ENCODE data around the gene ZBTB45.
"Not testable (repeated sequence)": the region's sequence is repeated elsewhere in the genome, so short reads cannot be mapped to it uniquely, and the experiment has no call there.

The ZBTB45 gene

DNA sequence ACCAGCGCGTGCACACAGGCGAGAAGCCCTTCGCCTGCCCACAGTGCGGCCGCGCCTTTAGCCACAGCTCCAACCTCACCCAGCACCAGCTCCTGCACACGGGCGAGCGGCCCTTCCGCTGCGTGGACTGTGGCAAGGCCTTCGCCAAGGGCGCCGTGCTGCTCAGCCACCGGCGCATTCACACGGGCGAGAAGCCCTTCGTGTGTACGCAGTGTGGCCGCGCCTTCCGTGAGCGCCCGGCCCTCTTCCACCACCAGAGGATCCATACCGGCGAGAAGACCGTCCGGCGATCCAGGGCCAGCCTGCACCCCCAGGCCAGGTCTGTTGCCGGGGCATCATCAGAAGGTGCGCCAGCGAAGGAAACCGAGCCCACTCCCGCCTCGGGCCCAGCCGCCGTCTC is 47.9 kb downstream of the ZBTB45 start:
- ATAC-seq = no peak
- Mint-ChIP-seq H3K36me3 (ENCODE audit: low read depth) (peaks cover 18% of the 10 kb centered on the region), H3K27me3 (no peaks in the 10 kb centered on the region), H3K4me1 (peaks cover 41% of the 10 kb centered on the region), H3K4me3 (no peak overlapping the region), H3K9me3 (no peaks in the 10 kb centered on the region), H3K27ac (no peak overlapping the region)
- DNase-seq = no peak

DNA sequence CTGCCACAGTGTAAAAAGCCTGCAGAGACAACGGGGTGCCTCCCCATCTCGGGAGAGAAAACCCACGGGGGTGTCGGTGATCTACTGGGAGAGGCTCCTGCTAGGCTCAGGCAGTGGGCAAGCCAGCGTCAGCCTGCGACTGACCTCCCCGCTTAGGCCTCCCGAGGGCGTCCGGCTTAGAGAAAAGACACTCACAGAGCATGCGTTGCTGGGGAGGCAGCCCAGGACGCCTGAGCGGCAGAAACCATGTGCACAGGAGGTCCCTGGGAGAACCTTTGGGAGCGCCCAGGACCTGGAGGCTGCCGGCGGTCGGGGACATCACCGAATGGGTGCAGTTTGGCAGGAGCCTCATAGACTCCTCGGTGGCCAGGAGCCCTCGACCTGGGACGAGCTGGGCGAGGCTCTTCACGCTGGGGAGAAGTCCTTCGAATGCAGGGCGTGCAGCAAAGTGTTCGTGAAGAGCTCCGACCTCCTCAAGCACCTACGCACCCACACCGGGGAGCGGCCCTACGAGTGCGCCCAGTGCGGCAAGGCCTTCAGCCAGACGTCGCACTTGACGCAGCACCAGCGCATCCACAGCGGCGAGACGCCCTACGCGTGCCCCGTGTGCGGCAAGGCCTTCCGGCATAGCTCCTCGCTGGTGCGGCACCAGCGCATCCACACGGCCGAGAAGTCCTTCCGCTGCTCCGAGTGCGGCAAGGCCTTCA is 48.6 kb downstream of the ZBTB45 start:
- not testable (repeated sequence) for H3K27ac Mint-ChIP-seq, H3K9me3 Mint-ChIP-seq, H3K4me3 Mint-ChIP-seq, DNase-seq, ATAC-seq, H3K27me3 Mint-ChIP-seq
- Mint-ChIP-seq H3K4me1 (peaks cover 40% of the 10 kb centered on the region), H3K36me3 (ENCODE audit: low read depth) (peaks cover 18% of the 10 kb centered on the region)

GRCh38 chr19:58469241-58470013 is 50.2 kb downstream of the ZBTB45 start:
- Mint-ChIP-seq H3K9me3 (no peaks in the 10 kb centered on the region), H3K27ac (peak overlapping the region; percentile 78), H3K36me3 (ENCODE audit: low read depth) (peaks cover 18% of the 10 kb centered on the region), H3K27me3 (peaks cover 2% of the 10 kb centered on the region), H3K4me1 (peaks cover 27% of the 10 kb centered on the region), H3K4me3 (peak overlapping the region; percentile 89)
- ATAC-seq (no peak), DNase-seq (no peak)

GRCh38 chr19:58468216-58468839 is 51.3 kb downstream of the ZBTB45 start:
- DNase-seq = no peak

DNA sequence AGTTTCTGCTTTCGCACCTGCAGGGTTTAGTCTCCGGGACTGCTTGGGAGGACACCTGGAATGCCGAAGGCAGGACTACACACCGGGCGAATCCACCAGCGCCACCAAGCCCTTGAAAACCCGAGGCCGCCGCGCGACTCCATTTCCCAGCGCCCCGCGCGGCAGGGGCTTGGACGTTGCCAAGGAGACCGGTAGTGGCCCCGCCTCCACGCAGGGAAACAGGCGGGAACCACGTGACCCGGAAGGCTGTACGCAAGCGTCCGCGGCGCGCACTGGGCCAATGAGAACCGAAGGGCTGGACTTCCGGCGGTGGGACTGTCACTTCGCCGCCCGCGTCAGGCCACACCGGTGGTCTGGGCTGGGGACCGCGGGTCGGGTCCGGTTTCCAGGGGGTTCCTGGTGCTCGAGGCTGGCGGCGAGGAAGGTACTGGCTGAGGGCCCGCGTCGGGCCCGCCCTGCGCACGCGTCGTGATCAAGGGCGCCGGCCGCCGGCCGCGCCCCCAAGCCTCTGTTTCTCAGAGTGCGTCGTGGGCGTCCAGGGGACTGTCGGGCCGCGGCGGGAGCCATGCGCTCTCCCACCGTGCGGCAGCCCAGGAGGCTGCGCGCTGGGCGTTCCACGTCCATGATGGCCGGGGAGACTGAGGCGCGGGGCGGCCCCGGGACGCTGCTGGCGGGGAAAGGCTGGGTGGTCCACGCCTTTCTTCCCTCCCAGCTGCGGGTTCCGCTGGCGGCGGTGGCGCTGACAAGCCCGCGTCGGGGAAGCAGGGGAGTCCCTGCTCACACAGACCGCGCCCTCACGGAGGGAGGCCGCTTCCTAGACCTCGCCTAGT is 52.6 kb downstream of the ZBTB45 start, which contains the start of gene ZNF324:
Gene ZNF324 (plus strand): TSS at position 321 of the 830 bp plus-strand sequence. CDS start 2,106 bp downstream, outside the sequence.
- DNase-seq = peak; percentile 99
- H3K4me1 Mint-ChIP-seq = peaks cover 21% of the 10 kb centered on the region
- ATAC-seq = peak; percentile 89

More at GRCh38 chr19:58468216-58468839, 51.3 kb downstream of the ZBTB45 start:
- H3K27ac Mint-ChIP-seq = peak overlapping the region; percentile 78
- ATAC-seq = no peak
- H3K4me3 Mint-ChIP-seq = peak overlapping the region; percentile 89
- H3K4me1 Mint-ChIP-seq = peaks cover 21% of the 10 kb centered on the region
- peaks cover 2% of the 10 kb centered on the region for H3K27me3 Mint-ChIP-seq
- H3K9me3 Mint-ChIP-seq = no peaks in the 10 kb centered on the region
- H3K36me3 Mint-ChIP-seq (ENCODE audit: low read depth) = peaks cover 18% of the 10 kb centered on the region

DNA sequence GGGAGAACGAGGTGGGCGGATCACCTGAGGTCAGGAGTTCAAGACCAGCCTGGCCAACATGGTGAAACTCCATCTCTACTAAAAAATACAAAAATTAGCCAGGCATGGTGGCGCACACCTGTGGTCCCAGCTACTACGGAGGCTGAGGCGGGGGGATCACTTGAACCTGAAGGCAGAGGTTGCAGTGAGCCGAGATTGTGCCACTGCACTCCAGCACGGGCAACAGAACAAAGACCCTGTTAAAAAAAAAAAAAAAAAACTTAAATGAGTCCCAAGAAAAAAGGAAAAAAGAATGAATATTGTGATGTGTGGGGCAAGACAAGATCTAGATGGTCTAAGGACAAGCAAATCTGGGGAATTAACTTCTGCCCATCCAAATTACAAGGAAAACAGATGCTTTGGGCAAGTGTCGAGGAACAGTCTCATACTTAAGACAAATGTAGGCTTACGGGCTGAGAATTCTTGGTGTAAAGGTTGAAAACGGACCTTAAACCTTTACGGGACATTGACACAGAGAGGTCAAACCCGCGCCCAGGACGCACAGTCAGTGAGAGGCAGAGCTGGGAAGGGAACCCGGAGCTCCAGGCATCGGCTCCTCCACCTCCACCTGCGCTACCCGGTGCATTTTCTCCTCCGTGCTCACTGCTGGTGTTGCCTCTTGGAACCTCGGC is 53.4 kb downstream of the ZBTB45 start:
- Mint-ChIP-seq H3K27ac (no peak overlapping the region), H3K36me3 (ENCODE audit: low read depth) (peaks cover 13% of the 10 kb centered on the region), H3K9me3 (no peaks in the 10 kb centered on the region), H3K27me3 (peaks cover 2% of the 10 kb centered on the region), H3K4me1 (peaks cover 21% of the 10 kb centered on the region), H3K4me3 (peak overlapping the region; percentile 89)
- DNase-seq (no peak), ATAC-seq (no peak)

More for the DNA sequence above, 52.6 kb downstream of the ZBTB45 start, which contains the start of gene ZNF324:
- Mint-ChIP-seq H3K36me3 (ENCODE audit: low read depth) (peaks cover 13% of the 10 kb centered on the region), H3K4me3 (peak within 1 kb of the TSS; percentile 89), H3K27ac (peak within 1 kb of the TSS; percentile 78), H3K27me3 (peaks cover 2% of the 10 kb centered on the region), H3K9me3 (no peaks in the 10 kb centered on the region)
